Activated B cell treated with CpG ODN at 0.5 μM for 24 hours (primary cell): Measurements from ENCODE around the gene RTL5. TPM values are rescaled to one million over a fixed set of nuclear protein-coding genes. Genes with fewer than 3 reads are reported as not detected.
"Not testable (repeated sequence)": the region's sequence is repeated elsewhere in the genome, so short reads cannot be mapped to it uniquely, and the experiment has no call there.

Experiments
- ATAC-seq: fragments of 200-7000 bp; cut with Tn5 transposase; one replicate; pipeline ENCODE4 v1.10.0; 2021; ENCODE audit warnings: low read depth, mild to moderate bottlenecking, moderate library complexity
- CTCF ChIA-PET: fragments of 350-600 bp; sonication (Branson Sonifier 250); formaldehyde crosslinking; loops from one replicate; lab custom pipeline; 2021; ENCODE audit warnings: antibody characterized with exemption; lab: Charles Lee
- POLR2A ChIA-PET: fragments of 350-600 bp; sonication (Branson Sonifier 250); formaldehyde crosslinking; loops from one replicate; lab custom pipeline; 2021; ENCODE audit warnings: antibody characterized with exemption; lab: Charles Lee
- DNase-seq: peaks from one replicate; pipeline ENCODE4 v3.0.0; 2022
- H3K27ac Mint-ChIP-seq: one replicate; pipeline ENCODE4 v1.8.0; 2020; ENCODE audit warnings: mixed read lengths
- H3K27me3 Mint-ChIP-seq: one replicate; pipeline ENCODE4 v1.8.0; 2021; ENCODE audit warnings: mixed read lengths
- H3K36me3 Mint-ChIP-seq: one replicate; pipeline ENCODE4 v1.8.0; 2021; ENCODE audit warnings: low read depth, mixed read lengths
- H3K4me1 Mint-ChIP-seq: one replicate; pipeline ENCODE4 v1.8.0; 2021; ENCODE audit warnings: mixed read lengths
- H3K4me3 Mint-ChIP-seq: one replicate; pipeline ENCODE4 v1.8.0; 2020; ENCODE audit warnings: mild to moderate bottlenecking, mixed read lengths
- H3K9me3 Mint-ChIP-seq: one replicate; pipeline ENCODE4 v1.8.0; 2020; ENCODE audit warnings: mixed read lengths
- intact Hi-C: fragments of 100-400 bp; cut with micrococcal nuclease; formaldehyde crosslinking; loops from one replicate; pipeline ENCODE4 v1.15.1; 2024
- total RNA-seq: library from RNA; stranded (reverse); gene quantifications from 2 replicates; pipeline ENCODE4 v1.2.3, GENCODE V29; 2022
- TF ChIP-seq, protein P1 (sequence below): fragments of 200-600 bp; IDR thresholded peaks from one replicate; pipeline ENCODE4 v1.8.0; 2022; ENCODE audit warnings: antibody characterized with exemption, mild to moderate bottlenecking

The RTL5 gene
- 2.9 TPM in 2 replicates for total RNA-seq

DNA sequence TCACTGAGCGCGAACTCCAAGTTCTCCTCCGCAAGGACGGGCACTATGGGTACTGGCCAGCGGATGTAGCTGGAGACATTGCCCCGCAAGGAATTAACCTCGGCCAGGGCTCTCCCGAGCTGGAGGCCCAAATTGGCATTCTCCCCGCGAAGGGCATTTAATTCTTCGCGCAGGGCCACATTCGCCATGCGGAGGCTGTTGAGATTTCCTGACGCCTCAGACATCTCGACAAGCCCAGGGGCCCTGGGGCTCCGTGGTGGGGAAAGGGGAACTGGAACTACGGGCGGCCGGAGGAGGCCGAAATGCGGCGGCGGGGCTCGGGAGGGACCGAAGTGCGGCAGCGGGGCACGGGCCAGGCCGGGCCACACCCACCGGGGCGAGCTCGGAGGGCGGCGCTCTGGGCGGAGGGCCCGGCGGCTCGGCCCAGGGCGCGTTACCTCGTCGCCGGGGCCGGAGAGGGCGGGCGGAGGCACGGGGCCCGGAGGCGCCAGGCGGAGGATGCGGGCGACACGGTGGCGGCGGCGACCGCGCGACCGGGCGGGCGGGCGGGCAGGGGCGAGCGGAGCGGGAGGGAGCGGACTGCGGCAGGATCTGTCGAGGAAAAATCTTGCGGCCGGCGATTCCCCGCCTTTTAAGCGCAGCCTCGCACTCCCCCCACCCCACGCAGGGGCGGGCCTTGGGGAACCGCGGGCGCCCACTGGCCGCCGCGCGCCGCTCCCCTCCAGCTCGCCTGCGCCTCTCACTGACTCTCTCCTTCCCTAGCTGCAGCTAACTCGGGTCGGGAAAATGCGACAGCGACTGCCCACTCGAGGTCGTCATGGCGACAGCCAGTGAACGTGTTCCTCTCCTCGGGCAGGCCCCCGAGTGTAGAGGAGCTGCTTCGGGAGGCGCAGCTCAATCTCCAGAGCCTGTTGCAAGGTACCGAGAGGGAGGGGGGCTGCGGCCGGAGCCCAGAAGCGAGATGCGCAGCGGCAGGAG is at the start of gene RTL5:
Gene RTL5 (minus strand): TSS at position 599 of the 978 bp plus-strand sequence.
- TF ChIP-seq, protein P1, sequence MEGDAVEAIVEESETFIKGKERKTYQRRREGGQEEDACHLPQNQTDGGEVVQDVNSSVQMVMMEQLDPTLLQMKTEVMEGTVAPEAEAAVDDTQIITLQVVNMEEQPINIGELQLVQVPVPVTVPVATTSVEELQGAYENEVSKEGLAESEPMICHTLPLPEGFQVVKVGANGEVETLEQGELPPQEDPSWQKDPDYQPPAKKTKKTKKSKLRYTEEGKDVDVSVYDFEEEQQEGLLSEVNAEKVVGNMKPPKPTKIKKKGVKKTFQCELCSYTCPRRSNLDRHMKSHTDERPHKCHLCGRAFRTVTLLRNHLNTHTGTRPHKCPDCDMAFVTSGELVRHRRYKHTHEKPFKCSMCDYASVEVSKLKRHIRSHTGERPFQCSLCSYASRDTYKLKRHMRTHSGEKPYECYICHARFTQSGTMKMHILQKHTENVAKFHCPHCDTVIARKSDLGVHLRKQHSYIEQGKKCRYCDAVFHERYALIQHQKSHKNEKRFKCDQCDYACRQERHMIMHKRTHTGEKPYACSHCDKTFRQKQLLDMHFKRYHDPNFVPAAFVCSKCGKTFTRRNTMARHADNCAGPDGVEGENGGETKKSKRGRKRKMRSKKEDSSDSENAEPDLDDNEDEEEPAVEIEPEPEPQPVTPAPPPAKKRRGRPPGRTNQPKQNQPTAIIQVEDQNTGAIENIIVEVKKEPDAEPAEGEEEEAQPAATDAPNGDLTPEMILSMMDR = no peak
- CTCF ChIA-PET = interaction anchor here (1.3 to 1.5 kb wide), 2 partner anchors 10 to 85 kb away, joined by 3 read pairs; no protein-coding TSS in a partner anchor

DNA sequence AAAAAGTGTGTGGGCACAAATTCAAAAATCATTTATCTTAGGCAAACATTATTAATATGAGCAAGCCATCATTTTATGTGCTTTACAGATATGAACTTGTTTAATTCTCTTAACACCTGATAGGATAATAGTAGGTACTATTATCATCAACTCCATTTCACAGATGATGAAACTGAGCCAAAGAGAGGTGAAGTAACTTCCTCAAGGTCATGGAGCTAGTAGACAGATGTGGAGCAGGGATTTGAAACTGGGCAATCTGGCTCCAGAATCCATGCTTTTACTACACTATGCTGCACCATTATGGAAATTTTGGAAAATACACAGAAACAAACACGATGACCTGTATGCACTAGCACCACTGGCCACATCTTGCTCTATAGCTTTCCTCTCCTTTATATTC is 48.8 kb upstream of the RTL5 start:
- Mint-ChIP-seq H3K4me1 (peaks cover 10% of the 10 kb centered on the region), H3K36me3 (peaks cover 3% of the 10 kb centered on the region), H3K27ac (peak overlapping the region; percentile 41), H3K27me3 (no peaks in the 10 kb centered on the region), H3K9me3 (no peaks in the 10 kb centered on the region), H3K4me3 (no peak overlapping the region)
- ChIA-PET POLR2A (interaction anchor here (0.5 to 2.2 kb wide), 8 partner anchors 39 to 814 kb away, joined by 3 to 21 read pairs (median 4); partner anchors contain the start of genes RPS4X, RTL5 and TAF1), CTCF (interaction anchor here (1.3 kb wide), 1 partner anchor 161 kb away, joined by 3 read pairs; no protein-coding TSS in a partner anchor)
- DNase-seq (no peak), ATAC-seq (no peak)
- intact Hi-C loops = loop anchor here (2.0 to 5.0 kb wide), 2 partner anchors 163 to 392 kb away; partner anchors contain the start of gene HDAC8
- TF ChIP-seq, protein P1 = no peak

More for the DNA sequence above, at the start of gene RTL5:
- H3K4me1 Mint-ChIP-seq = peaks cover 12% of the 10 kb centered on the region
- no peaks in the 10 kb centered on the region for H3K9me3 Mint-ChIP-seq
- peak within 1 kb of the TSS; percentile 30 for H3K27ac Mint-ChIP-seq
- POLR2A ChIA-PET = interaction anchor here (0.5 to 2.1 kb wide), 6 partner anchors 11 to 146 kb away, joined by 3 to 21 read pairs (median 5); partner anchors contain the start of genes PIN4 and RPS4X
- ATAC-seq (peak; percentile 79), DNase-seq (peak; percentile 54)
- intact Hi-C loops = loop anchor here (1.0 to 5.0 kb wide), 2 partner anchors 50 to 146 kb away; partner anchors contain the start of genes PIN4 and RPS4X
- peak within 1 kb of the TSS; percentile 80 for H3K4me3 Mint-ChIP-seq
- H3K27me3 Mint-ChIP-seq = peaks cover 9% of the 10 kb centered on the region
- no peaks in the 10 kb centered on the region for H3K36me3 Mint-ChIP-seq

DNA sequence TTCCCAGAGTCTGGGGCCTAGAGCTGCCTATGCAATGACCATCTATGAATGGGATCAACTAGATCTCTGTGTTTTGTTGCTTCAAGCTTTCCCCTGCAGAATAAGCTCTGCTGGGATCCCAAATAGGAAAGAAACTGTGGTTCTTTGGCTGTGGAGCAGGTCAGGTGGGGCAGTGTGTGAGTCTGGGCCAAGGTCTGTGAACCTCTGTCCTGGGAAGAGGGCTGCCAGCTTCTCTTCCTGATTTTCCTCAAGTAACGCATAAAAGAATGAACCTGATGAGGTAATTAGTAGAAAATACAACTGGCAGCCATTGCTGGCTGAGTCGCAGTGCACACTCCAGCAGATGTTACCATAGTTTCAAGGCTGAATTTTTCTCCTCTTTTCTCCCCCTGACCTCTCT is 45.3 kb upstream of the RTL5 start:
- H3K27me3 Mint-ChIP-seq = no peaks in the 10 kb centered on the region
- TF ChIP-seq, protein P1 = no peak
- ATAC-seq = no peak
- ChIA-PET CTCF (no interaction called here), POLR2A (no interaction called here)
- no peak overlapping the region for H3K4me3 Mint-ChIP-seq
- no peak overlapping the region for H3K27ac Mint-ChIP-seq
- DNase-seq = no peak
- no peaks in the 10 kb centered on the region for H3K9me3 Mint-ChIP-seq
- intact Hi-C loops = no loop called here
- peaks cover 5% of the 10 kb centered on the region for H3K4me1 Mint-ChIP-seq
- H3K36me3 Mint-ChIP-seq = no peaks in the 10 kb centered on the region

DNA sequence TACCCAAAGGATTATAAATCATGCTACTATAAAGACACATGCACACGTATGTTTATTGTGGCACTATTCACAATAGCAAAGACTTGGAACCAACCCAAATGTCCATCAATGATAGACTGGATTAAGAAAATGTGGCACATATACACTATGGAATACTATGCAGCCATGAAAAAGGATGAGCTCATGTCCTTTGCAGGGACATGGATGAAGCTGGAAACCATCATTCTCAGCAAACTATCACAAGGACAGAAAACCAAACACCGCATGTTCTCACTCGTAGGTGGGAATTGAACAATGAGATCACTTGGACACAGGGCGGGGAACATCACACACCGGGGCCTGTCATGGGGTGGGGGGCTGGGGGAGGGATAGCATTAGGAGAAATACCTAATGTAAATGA is 44.6 kb upstream of the RTL5 start:
- intact Hi-C loops, CTCF ChIA-PET, H3K27ac Mint-ChIP-seq, H3K4me1 Mint-ChIP-seq, DNase-seq, ATAC-seq, H3K9me3 Mint-ChIP-seq, POLR2A ChIA-PET, H3K36me3 Mint-ChIP-seq, H3K4me3 Mint-ChIP-seq, H3K27me3 Mint-ChIP-seq: not testable (repeated sequence)

DNA sequence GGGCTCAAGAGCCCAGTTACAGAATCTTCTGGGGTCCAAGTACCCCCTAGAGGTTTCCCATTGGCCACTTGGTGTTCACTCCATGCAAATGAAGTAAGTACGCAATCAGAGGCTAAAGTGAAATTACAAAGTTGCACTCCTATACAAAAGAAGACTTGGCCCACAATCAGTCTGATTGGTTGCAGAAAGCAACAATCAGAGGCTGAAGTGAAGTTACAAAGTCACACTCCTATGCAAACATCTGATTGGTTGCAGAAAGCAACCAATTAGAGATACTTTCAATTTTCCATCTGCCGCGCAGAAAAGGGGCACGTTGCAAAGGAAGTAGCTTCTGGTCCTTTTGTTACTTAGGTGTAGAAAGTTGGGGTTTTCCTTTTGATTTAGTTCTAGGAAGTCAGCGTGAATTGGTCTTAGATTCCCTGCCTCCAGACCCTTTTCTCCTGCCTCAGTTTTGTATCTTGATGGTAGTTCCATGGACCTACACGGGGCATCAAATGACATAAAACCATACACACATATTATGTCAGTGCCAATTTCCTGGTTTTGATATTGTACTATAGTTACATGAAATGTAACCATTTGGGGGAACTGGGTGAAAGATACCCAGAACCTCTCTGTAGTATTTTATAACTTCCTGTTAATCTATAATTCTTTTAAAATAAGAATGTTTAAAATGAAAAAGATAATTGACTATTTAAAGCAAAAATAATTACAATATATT is 37.5 kb upstream of the RTL5 start:
- CTCF ChIA-PET = no interaction called here
- DNase-seq = no peak
- Mint-ChIP-seq H3K36me3 (no peaks in the 10 kb centered on the region), H3K27me3 (no peaks in the 10 kb centered on the region), H3K9me3 (no peaks in the 10 kb centered on the region), H3K4me1 (peaks cover 2% of the 10 kb centered on the region), H3K27ac (peak overlapping the region; percentile 66), H3K4me3 (peak overlapping the region; percentile 69)
- peak; percentile 61 for ATAC-seq
- intact Hi-C loops = no loop called here
- TF ChIP-seq, protein P1 = no peak
- POLR2A ChIA-PET = no interaction called here
